Inflammatory macrophage treated with lipopolysaccharide for 1 hour (primary cell): Measurements from ENCODE around the gene NEK5.

Source experiments
- DNase-seq, 2 donors: peaks; one replicate each; pipeline ENCODE4 v3.0.0-alpha.2; 2020 to 2022

The NEK5 gene

GRCh38 chr13:52006523-52007245 is 122.2 kb downstream of the NEK5 start:
- DNase-seq = no peak

DNA sequence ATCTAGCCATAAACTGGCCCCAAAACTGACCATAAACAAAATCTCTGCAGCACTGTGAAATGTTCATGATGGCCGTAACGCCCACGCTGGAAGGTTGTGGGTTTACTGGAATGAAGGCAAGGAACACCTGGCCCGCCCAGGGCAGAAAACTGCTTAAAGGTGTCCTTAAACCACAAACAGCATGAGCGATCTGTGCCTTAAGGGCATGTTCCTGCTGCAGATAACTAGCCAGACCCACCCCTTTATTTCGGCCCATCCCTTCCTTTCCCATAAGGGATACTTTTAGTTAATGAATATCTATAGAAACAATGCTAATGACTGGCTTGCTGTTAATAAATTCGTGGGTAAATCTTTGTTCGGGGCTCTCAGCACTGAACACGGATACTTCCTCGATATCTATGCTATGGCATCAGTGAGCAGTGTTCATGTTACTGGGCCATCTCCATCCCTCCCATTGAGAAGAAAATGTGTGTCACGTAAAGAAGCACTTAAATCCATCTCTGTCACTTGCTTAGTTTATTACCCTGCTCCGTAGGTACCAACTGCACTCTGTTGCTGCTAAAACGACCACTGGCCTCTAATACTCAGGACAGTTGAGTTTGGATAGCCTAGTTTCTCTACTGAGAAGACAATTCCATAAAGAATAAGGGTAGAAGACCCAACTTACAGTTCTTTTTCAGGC is 122.9 kb downstream of the NEK5 start:
- DNase-seq = no peak

- no peak for DNase-seq
Measured at GRCh38 chr13:52004511-52005170, 124.2 kb downstream of the NEK5 start.

- no peak for DNase-seq
Measured at GRCh38 chr13:52003541-52003940, 125.3 kb downstream of the NEK5 start.

DNA sequence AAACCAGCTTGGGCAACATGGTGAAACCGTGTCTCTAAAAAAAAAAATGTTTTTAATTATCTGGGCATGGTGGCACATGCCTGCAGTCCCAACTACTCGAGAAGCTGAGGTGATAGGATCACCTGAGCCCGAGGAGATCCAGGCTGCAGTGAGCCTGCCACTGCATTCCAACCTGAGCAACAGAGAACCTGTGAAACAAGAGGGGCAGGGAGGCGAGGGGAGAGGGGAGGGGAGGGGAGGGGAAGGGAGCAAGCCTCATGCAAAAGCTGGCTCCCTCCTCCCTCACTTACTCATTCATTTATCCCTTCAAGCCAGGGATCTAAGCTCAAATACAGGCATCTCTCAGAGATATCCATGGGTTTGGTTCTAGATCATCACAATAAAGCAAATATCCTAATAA is 126.5 kb downstream of the NEK5 start:
- no peak for DNase-seq

GRCh38 chr13:52001120-52001731 is 127.6 kb downstream of the NEK5 start:
- DNase-seq = peak; percentile 28 to 56

DNA sequence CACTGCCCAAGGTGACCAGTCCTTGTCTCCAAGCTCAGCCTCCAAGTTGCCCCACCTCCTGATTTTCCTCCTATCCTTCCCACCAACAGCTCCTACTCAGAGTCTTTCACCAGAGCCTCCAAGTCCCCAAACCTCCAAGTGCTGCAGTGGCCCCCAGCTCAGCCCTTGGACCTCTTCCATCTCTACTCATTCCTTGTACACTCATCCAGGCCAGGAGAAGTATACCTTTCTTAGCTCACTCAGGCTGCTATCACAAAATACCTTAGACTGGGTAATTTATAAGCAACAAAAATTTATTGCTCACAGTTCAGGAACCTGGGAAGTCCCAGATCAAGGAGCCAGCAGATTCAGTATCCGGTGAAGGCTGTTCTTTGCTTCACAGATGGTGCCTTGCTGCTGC is 129.0 kb downstream of the NEK5 start:
- DNase-seq = no peak

GRCh38 chr13:51999510-51999911 is 129.4 kb downstream of the NEK5 start:
- DNase-seq = no peak

GRCh38 chr13:51998723-51999509 is 130.0 kb downstream of the NEK5 start:
- DNase-seq = no peak

- no peak for DNase-seq
Measured at GRCh38 chr13:51997641-51998330, 131.1 kb downstream of the NEK5 start.

GRCh38 chr13:51997186-51997585 is 131.7 kb downstream of the NEK5 start:
- DNase-seq = no peak

- no peak for DNase-seq
Measured at GRCh38 chr13:51996641-51997040, 132.2 kb downstream of the NEK5 start.

- peak in 1 of 2 donors; percentile 14 for DNase-seq
Measured at GRCh38 chr13:51995677-51996551, 133.0 kb downstream of the NEK5 start.

DNA sequence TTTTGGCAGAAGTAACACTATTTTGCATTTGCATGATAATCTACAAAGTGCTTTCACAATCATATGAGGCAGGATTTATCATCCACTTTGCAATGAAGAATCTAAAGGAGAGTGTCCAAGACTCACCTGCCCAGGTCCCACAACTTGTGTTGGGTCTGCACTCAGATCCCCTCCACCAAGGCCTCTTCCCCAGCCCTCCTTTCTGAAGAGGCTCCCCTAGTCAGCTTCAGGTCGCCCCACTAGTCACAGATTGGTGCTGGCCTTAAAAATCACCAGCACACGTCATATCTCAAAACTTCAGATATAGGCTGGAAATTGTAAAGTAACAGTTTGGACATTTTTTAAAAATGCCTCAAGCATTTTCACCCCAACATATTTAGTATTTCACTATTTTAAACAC is 135.2 kb downstream of the NEK5 start:
- no peak for DNase-seq

- no peak for DNase-seq
Measured at GRCh38 chr13:51988988-51989618, 139.8 kb downstream of the NEK5 start.
